Retina (tissue), 1 donor: ENCODE results near the gene ANKRD44.
"Not testable (repeated sequence)": the region's sequence is repeated elsewhere in the genome, so short reads cannot be mapped to it uniquely, and the experiment has no call there.

Source experiments
- DNase-seq: peaks from one replicate; pipeline ENCODE4 v3.0.0-alpha.2; 2016

ANKRD44 gene

GRCh38 chr2:197256547-197257170 lies 53.9 kb downstream of the ANKRD44 start:
- no peak for DNase-seq

- DNase-seq, result no peak
Observed at GRCh38 chr2:197256021-197256420, 54.6 kb downstream of the ANKRD44 start.

GRCh38 chr2:197255543-197255942 lies 55.0 kb downstream of the ANKRD44 start:
- peak; percentile 40 for DNase-seq

GRCh38 chr2:197254776-197255530 lies 55.6 kb downstream of the ANKRD44 start:
- DNase-seq, result no peak

- no peak for DNase-seq
Observed at GRCh38 chr2:197251576-197251975, 59.0 kb downstream of the ANKRD44 start.

GRCh38 chr2:197251163-197251562 lies 59.4 kb downstream of the ANKRD44 start:
- DNase-seq, result no peak

- no peak for DNase-seq
Observed at GRCh38 chr2:197250084-197250397, 60.5 kb downstream of the ANKRD44 start.

- DNase-seq, result no peak
Observed at GRCh38 chr2:197249381-197250083, 61.0 kb downstream of the ANKRD44 start.

GRCh38 chr2:197248623-197249022 lies 62.0 kb downstream of the ANKRD44 start:
- no peak for DNase-seq

GRCh38 chr2:197248001-197248401 lies 62.6 kb downstream of the ANKRD44 start:
- no peak for DNase-seq

- DNase-seq, result no peak
Observed at GRCh38 chr2:197247083-197247482, 63.5 kb downstream of the ANKRD44 start.

- no peak for DNase-seq
Observed at GRCh38 chr2:197245829-197246804, 64.5 kb downstream of the ANKRD44 start.

- DNase-seq, result no peak
Observed at GRCh38 chr2:197244349-197244748, 66.2 kb downstream of the ANKRD44 start.

GRCh38 chr2:197242719-197243118 lies 67.9 kb downstream of the ANKRD44 start:
- no peak for DNase-seq

GRCh38 chr2:197241596-197241995 lies 69.0 kb downstream of the ANKRD44 start:
- DNase-seq, result no peak

GRCh38 chr2:197241153-197241552 lies 69.4 kb downstream of the ANKRD44 start:
- no peak for DNase-seq

GRCh38 chr2:197240421-197241041 lies 70.0 kb downstream of the ANKRD44 start:
- no peak for DNase-seq

GRCh38 chr2:197240018-197240417 lies 70.6 kb downstream of the ANKRD44 start:
- DNase-seq, result not testable (repeated sequence)

GRCh38 chr2:197239434-197239833 lies 71.1 kb downstream of the ANKRD44 start:
- DNase-seq, result no peak

GRCh38 chr2:197238043-197238365 lies 72.6 kb downstream of the ANKRD44 start:
- DNase-seq, result no peak

GRCh38 chr2:197237291-197238042 lies 73.1 kb downstream of the ANKRD44 start:
- no peak for DNase-seq

- DNase-seq, result no peak
Observed at GRCh38 chr2:197236816-197237215, 73.8 kb downstream of the ANKRD44 start.
